GM12878 (cell line): ENCODE data around the gene ARHGAP26. TPM values are rescaled to one million over a fixed set of nuclear protein-coding genes. Genes with fewer than 3 reads are reported as not detected.

ENCODE experiments used
- CREM ChIP-seq: IDR thresholded peaks from 2 replicates; pipeline ENCODE4 v1.6.1; 2014; ENCODE audit warnings: antibody characterized with exemption, low read depth
- EP300 ChIP-seq, 2 experiments: fragments of 150-350 bp in 1 of 2; IDR thresholded peaks; 2 replicates each; pipeline ENCODE4 v1.6.1; 2011 to 2012; ENCODE audit warnings: low read depth in 2 of 2, low read length in 2 of 2, borderline replicate concordance in 1 of 2, improper control_type of control experiment in 1 of 2, inconsistent platforms in 1 of 2; ENCODE audit not compliant: control insufficient read depth in 1 of 2
- IKZF1 ChIP-seq: fragments of 450-650 bp; conservative IDR thresholded peaks from 2 replicates; pipeline ENCODE4 v1.6.1; 2017; ENCODE audit warnings: antibody characterized with exemption, mild to moderate bottlenecking
- MYB ChIP-seq: fragments of 150-350 bp; IDR thresholded peaks from 2 replicates; pipeline ENCODE4 v1.6.1; 2014; ENCODE audit warnings: mild to moderate bottlenecking, low read depth, low read length, borderline replicate concordance
- POLR2AphosphoS5 ChIP-seq: IDR thresholded peaks from 2 replicates; pipeline ENCODE4 v1.6.1; 2011; ENCODE audit warnings: mild to moderate bottlenecking, low read length, inconsistent platforms
- SIN3A ChIP-seq: IDR thresholded peaks from 2 replicates; pipeline ENCODE4 v1.6.1; 2012; ENCODE audit warnings: low read depth, low read length, improper control_type of control experiment
- SIX5 ChIP-seq: IDR thresholded peaks from 2 replicates; pipeline ENCODE4 v1.6.1; 2011; ENCODE audit warnings: mild to moderate bottlenecking, low read depth, low read length, moderate library complexity; ENCODE audit not compliant: severe bottlenecking
- ZNF24 ChIP-seq: fragments of 450-650 bp; IDR thresholded peaks from 2 replicates; pipeline ENCODE4 v1.6.1; 2017; ENCODE audit warnings: antibody characterized with exemption, mild to moderate bottlenecking
- ZZZ3 ChIP-seq: IDR thresholded peaks from 2 replicates; pipeline ENCODE4 v1.6.1; 2011; ENCODE audit warnings: low read depth; ENCODE audit not compliant: control insufficient read depth, insufficient read length
- polyA plus RNA-seq, 11 experiments: library from polyadenylated mRNA; depleted of rRNA in 4 of 11; unstranded in 6 of 11; stranded (reverse) in 5 of 11; fragments of >200 nt; fragmentation: Nextera tagmentation in 4 of 11; fragmentation: Illumina TruSeq in 1 of 11; extraction: Ambion mirVana in 4 of 11; extraction: Trizol in 1 of 11; gene quantifications; 1 replicate in 1 of 11; 2 replicates in 10 of 11; pipeline versions ENCODE4 v1.2.1 to v1.2.3, GENCODE V29; 2011 to 2016; ENCODE audit warnings: inconsistent platforms in 2 of 11, missing spikeins in 2 of 11, low read depth in 1 of 11
- total RNA-seq, 4 experiments: library from RNA; depleted of rRNA in 3 of 4; stranded (reverse); fragments of >200 nt in 3 of 4; fragmentation: Illumina TruSeq in 1 of 4; extraction: Trizol in 1 of 4; gene quantifications; 2 replicates each; pipeline versions ENCODE4 v1.2.1 to v1.2.3, GENCODE V29; 2013 to 2021
- TF ChIP-seq, protein P1 (sequence below): IDR thresholded peaks from 2 replicates; pipeline ENCODE4 v1.6.1; 2012; ENCODE audit warnings: improper control_type of control experiment, low read depth, low read length; ENCODE audit not compliant: insufficient replicate concordance
- TF ChIP-seq, protein P2 (sequence below): fragments of 450-650 bp; IDR thresholded peaks from 2 replicates; pipeline ENCODE4 v1.6.1; 2016; ENCODE audit warnings: mild to moderate bottlenecking
- TF ChIP-seq, protein P3 (sequence below): fragments of 450-650 bp; IDR thresholded peaks from 2 replicates; pipeline ENCODE4 v1.6.1; 2018; ENCODE audit warnings: mild to moderate bottlenecking, low read depth, moderate library complexity; ENCODE audit not compliant: partially characterized antibody
- TF ChIP-seq, protein P4 (sequence below): IDR thresholded peaks from 2 replicates; pipeline ENCODE4 v1.6.1; 2012; ENCODE audit warnings: low read length, inconsistent platforms
- TF ChIP-seq, protein P5 (sequence below): fragments of 450-650 bp; IDR thresholded peaks from 2 replicates; pipeline ENCODE4 v1.6.1; 2017; ENCODE audit warnings: mild to moderate bottlenecking, moderate library complexity

Gene ARHGAP26
- total and polyA plus RNA-seq, 10 of the 15 experiments (the other 5 are each of a cell fraction or from before 2014, with no cell fraction given) = 9.4 to 41.5 (median 19.3) TPM

DNA sequence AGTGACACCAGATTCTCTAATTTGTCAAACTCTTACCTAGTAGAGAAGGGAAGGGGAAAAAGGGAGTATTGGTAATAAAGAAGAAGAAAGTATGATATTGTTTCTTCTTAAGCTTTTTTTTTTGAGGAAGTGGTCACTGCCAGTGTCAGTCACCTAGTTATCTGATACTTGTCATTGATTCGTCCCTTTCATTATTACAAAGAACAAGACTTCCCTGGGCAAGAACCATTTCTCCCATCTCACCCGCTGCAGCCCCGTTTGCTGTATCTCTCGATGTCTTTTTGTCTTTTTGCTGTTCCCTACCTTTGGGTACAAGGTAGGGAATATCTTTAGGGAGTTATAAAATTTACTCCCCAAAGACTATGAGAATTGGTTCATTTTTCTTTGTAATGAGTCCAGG, 249.0 kb downstream of the ARHGAP26 start (continued):
- TF ChIP-seq, protein P1, sequence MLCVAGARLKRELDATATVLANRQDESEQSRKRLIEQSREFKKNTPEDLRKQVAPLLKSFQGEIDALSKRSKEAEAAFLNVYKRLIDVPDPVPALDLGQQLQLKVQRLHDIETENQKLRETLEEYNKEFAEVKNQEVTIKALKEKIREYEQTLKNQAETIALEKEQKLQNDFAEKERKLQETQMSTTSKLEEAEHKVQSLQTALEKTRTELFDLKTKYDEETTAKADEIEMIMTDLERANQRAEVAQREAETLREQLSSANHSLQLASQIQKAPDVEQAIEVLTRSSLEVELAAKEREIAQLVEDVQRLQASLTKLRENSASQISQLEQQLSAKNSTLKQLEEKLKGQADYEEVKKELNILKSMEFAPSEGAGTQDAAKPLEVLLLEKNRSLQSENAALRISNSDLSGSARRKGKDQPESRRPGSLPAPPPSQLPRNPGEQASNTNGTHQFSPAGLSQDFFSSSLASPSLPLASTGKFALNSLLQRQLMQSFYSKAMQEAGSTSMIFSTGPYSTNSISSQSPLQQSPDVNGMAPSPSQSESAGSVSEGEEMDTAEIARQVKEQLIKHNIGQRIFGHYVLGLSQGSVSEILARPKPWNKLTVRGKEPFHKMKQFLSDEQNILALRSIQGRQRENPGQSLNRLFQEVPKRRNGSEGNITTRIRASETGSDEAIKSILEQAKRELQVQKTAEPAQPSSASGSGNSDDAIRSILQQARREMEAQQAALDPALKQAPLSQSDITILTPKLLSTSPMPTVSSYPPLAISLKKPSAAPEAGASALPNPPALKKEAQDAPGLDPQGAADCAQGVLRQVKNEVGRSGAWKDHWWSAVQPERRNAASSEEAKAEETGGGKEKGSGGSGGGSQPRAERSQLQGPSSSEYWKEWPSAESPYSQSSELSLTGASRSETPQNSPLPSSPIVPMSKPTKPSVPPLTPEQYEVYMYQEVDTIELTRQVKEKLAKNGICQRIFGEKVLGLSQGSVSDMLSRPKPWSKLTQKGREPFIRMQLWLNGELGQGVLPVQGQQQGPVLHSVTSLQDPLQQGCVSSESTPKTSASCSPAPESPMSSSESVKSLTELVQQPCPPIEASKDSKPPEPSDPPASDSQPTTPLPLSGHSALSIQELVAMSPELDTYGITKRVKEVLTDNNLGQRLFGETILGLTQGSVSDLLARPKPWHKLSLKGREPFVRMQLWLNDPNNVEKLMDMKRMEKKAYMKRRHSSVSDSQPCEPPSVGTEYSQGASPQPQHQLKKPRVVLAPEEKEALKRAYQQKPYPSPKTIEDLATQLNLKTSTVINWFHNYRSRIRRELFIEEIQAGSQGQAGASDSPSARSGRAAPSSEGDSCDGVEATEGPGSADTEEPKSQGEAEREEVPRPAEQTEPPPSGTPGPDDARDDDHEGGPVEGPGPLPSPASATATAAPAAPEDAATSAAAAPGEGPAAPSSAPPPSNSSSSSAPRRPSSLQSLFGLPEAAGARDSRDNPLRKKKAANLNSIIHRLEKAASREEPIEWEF = peak; percentile 60
- TF ChIP-seq ZNF24 = peak; percentile 45; the same call in 1 of the 2 replicates
- peak; percentile 43; the same call in 1 of the 2 replicates for TF ChIP-seq CREM
- peak; percentile 56; the same call in 1 of the 2 replicates for TF ChIP-seq POLR2AphosphoS5
- TF ChIP-seq, protein P2, sequence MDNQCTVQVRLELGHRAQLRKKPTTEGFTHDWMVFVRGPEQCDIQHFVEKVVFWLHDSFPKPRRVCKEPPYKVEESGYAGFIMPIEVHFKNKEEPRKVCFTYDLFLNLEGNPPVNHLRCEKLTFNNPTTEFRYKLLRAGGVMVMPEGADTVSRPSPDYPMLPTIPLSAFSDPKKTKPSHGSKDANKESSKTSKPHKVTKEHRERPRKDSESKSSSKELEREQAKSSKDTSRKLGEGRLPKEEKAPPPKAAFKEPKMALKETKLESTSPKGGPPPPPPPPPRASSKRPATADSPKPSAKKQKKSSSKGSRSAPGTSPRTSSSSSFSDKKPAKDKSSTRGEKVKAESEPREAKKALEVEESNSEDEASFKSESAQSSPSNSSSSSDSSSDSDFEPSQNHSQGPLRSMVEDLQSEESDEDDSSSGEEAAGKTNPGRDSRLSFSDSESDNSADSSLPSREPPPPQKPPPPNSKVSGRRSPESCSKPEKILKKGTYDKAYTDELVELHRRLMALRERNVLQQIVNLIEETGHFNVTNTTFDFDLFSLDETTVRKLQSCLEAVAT = no peak
- no peak for TF ChIP-seq ZZZ3
- no peak for TF ChIP-seq IKZF1
- TF ChIP-seq, protein P3, sequence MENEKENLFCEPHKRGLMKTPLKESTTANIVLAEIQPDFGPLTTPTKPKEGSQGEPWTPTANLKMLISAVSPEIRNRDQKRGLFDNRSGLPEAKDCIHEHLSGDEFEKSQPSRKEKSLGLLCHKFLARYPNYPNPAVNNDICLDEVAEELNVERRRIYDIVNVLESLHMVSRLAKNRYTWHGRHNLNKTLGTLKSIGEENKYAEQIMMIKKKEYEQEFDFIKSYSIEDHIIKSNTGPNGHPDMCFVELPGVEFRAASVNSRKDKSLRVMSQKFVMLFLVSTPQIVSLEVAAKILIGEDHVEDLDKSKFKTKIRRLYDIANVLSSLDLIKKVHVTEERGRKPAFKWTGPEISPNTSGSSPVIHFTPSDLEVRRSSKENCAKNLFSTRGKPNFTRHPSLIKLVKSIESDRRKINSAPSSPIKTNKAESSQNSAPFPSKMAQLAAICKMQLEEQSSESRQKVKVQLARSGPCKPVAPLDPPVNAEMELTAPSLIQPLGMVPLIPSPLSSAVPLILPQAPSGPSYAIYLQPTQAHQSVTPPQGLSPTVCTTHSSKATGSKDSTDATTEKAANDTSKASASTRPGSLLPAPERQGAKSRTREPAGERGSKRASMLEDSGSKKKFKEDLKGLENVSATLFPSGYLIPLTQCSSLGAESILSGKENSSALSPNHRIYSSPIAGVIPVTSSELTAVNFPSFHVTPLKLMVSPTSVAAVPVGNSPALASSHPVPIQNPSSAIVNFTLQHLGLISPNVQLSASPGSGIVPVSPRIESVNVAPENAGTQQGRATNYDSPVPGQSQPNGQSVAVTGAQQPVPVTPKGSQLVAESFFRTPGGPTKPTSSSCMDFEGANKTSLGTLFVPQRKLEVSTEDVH = no peak
- TF ChIP-seq SIX5 = no peak
- no peak for TF ChIP-seq SIN3A
- TF ChIP-seq, protein P4, sequence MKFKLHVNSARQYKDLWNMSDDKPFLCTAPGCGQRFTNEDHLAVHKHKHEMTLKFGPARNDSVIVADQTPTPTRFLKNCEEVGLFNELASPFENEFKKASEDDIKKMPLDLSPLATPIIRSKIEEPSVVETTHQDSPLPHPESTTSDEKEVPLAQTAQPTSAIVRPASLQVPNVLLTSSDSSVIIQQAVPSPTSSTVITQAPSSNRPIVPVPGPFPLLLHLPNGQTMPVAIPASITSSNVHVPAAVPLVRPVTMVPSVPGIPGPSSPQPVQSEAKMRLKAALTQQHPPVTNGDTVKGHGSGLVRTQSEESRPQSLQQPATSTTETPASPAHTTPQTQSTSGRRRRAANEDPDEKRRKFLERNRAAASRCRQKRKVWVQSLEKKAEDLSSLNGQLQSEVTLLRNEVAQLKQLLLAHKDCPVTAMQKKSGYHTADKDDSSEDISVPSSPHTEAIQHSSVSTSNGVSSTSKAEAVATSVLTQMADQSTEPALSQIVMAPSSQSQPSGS = peak; percentile 67
- peak; percentile 65 to 73; a peak in 3 of 4 replicates for TF ChIP-seq EP300 (IDR thresholded peaks at IDR 0.05; ENCODE audit: borderline replicate concordance in 1 of 2, control insufficient read depth in 1 of 2, low read depth in 2 of 2, low read length in 2 of 2)
- TF ChIP-seq MYB = no peak
- TF ChIP-seq, protein P5, sequence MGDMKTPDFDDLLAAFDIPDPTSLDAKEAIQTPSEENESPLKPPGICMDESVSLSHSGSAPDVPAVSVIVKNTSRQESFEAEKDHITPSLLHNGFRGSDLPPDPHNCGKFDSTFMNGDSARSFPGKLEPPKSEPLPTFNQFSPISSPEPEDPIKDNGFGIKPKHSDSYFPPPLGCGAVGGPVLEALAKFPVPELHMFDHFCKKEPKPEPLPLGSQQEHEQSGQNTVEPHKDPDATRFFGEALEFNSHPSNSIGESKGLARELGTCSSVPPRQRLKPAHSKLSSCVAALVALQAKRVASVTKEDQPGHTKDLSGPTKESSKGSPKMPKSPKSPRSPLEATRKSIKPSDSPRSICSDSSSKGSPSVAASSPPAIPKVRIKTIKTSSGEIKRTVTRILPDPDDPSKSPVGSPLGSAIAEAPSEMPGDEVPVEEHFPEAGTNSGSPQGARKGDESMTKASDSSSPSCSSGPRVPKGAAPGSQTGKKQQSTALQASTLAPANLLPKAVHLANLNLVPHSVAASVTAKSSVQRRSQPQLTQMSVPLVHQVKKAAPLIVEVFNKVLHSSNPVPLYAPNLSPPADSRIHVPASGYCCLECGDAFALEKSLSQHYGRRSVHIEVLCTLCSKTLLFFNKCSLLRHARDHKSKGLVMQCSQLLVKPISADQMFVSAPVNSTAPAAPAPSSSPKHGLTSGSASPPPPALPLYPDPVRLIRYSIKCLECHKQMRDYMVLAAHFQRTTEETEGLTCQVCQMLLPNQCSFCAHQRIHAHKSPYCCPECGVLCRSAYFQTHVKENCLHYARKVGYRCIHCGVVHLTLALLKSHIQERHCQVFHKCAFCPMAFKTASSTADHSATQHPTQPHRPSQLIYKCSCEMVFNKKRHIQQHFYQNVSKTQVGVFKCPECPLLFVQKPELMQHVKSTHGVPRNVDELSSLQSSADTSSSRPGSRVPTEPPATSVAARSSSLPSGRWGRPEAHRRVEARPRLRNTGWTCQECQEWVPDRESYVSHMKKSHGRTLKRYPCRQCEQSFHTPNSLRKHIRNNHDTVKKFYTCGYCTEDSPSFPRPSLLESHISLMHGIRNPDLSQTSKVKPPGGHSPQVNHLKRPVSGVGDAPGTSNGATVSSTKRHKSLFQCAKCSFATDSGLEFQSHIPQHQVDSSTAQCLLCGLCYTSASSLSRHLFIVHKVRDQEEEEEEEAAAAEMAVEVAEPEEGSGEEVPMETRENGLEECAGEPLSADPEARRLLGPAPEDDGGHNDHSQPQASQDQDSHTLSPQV = no peak; the same call in 1 of the 2 replicates
